ENCODE data around the gene ANXA6. TPM values are rescaled to one million over a fixed set of nuclear protein-coding genes. Genes with fewer than 3 reads are reported as not detected.

Gene ANXA6
- 68.9 and 206 TPM in 2 replicates for total RNA-seq

GRCh38 chr5:151157426-151158286 lies at the start of gene ANXA6:
Gene ANXA6, minus strand, starts transcription at chr5:151157779. Its CDS starts 9,878 bp downstream, at chr5:151147901.

DNA sequence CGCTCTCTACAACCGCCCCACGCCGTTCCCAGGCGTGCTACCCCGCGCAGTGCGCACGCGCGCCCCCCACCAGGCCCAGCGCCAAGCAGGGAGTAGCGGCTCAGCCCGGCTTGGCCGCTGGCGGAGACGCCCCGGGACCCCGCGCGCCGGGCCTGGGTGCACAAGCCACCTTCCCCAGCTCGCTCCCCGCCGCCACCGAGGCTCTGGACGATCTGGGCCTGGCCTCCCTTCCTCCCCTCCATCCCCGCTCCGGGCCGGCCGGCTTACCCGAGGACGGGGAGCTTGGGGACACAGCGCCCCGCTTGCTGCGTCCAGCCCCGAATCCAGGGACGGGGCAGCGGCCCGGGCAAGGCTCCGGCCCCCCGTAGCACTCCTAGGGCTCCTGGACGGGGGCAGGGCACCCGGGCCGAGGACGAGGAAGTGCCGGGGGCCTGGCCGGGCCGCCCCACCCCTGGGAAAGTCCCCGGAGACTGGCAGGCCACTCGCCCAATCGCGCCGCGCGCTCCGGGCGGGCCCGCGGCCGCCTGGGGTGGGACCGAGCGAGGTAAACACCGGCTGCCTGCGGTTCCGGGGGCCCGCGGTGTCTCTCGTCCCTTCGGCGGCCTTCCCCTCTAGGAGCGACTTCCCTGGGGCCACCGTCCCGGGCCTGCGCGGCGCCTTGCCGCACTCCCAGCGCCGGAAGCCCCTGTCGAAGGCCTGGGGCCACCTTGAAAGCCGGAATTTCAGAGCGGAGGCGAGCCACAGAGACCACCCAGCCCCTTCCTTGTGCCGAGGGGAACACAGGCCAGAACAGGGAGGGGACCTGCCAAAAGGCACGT lies 76.8 kb downstream of the ANXA6 start, which contains the start of gene TNIP1:
TSS of gene TNIP1 (minus strand) at position 422 of the 818 bp plus-strand sequence. CDS start 15,939 bp downstream, outside the sequence.

Other genes starting within 250 kb of the ANXA6 start
- 2.3 and 10.4 TPM in 2 replicates for gene GPX3, start 137.2 kb downstream of the ANXA6 start, total RNA-seq
- gene TNIP1, start 76.7 kb downstream of the ANXA6 start, total RNA-seq = 101 and 123 TPM in 2 replicates
- gene CCDC69, start 66.3 kb upstream of the ANXA6 start, total RNA-seq = 3.3 and 7.2 TPM in 2 replicates
- 18.0 and 18.3 TPM in 2 replicates for gene GM2A, start 95.4 kb upstream of the ANXA6 start, total RNA-seq
- not detected in 2 replicates for gene SLC36A3, start 146.0 kb upstream of the ANXA6 start, total RNA-seq
- not detected in 2 replicates for gene SLC36A2, start 189.8 kb upstream of the ANXA6 start, total RNA-seq